ENCODE data around the gene FYB1. TPM values are rescaled to one million over a fixed set of nuclear protein-coding genes. Genes with fewer than 3 reads are reported as not detected.

The FYB1 gene
- total and polyA plus RNA-seq, 2 of the 8 experiments (the other 6 are each of a cell fraction or from before 2014, with no cell fraction given) = not detected

GRCh38 chr5:39076101-39076756 is 143.1 kb downstream of the FYB1 start:
- no peak for DNase-seq (ENCODE audit: low read depth in 1 of 2, low spot score in 2 of 2)
- Histone ChIP-seq H4K5ac (ENCODE audit: insufficient read length, low read depth, low read length) (no peak overlapping the region), H3K4me2 (ENCODE audit: insufficient read depth in 1 of 2, low read depth in 2 of 2, low read length in 2 of 2) (no peak overlapping the region), H4K8ac (ENCODE audit: extremely low read depth, insufficient read depth, low read length) (no peak overlapping the region), H4K20me1 (replicated peaks in 1 of 2; ENCODE audit: control insufficient read depth in 1 of 2, insufficient read depth in 2 of 2, low read length in 2 of 2) (no peaks in the 10 kb centered on the region), H2AK5ac (ENCODE audit: low read depth, low read length) (no peak overlapping the region), H4K91ac (replicated peaks; ENCODE audit: insufficient read length, low read length) (no peak overlapping the region), H3K4me3 (ENCODE audit: extremely low read depth in 1 of 4, insufficient read depth in 2 of 4, low read depth in 3 of 4, low read length in 4 of 4) (no peak overlapping the region), H3K36me3 (ENCODE audit: control insufficient read depth in 2 of 4, insufficient read depth in 4 of 4, low read length in 3 of 4) (no peaks in the 10 kb centered on the region), H2BK12ac (ENCODE audit: low read depth, low read length) (no peak overlapping the region), H2BK5ac (ENCODE audit: low read depth, low read length) (no peak overlapping the region), H3K4me1 (replicated peaks in 1 of 4; ENCODE audit: control insufficient read depth in 3 of 4, insufficient read depth in 4 of 4, low read length in 3 of 4) (no peaks in the 10 kb centered on the region; a peak in 1 of 7 replicates), H3K79me2 (ENCODE audit: control insufficient read depth in 1 of 2, insufficient read depth in 2 of 2, low read length in 2 of 2) (peaks cover 0 to 20% of the 10 kb centered on the region in 2 experiments; a peak in 3 of 4 replicates), H3K23ac (ENCODE audit: insufficient read length) (no peak overlapping the region), H3K27me3 (replicated peaks in 1 of 4; ENCODE audit: control insufficient read depth in 3 of 4, extremely low read depth in 1 of 4, insufficient read depth in 3 of 4, low read length in 3 of 4) (no peaks in the 10 kb centered on the region), H3K9ac (replicated peaks in 1 of 4; ENCODE audit: extremely low read depth in 1 of 4, low read depth in 3 of 4, low read length in 3 of 4) (no peak overlapping the region), H3K9me3 (ENCODE audit: insufficient read depth in 2 of 2, low read depth in 1 of 2, low read length in 1 of 2) (no peaks in the 10 kb centered on the region), H3K14ac (ENCODE audit: insufficient read length) (no peak overlapping the region), H3K18ac (ENCODE audit: extremely low read depth, low read length) (no peak overlapping the region), H2BK120ac (replicated peaks; ENCODE audit: low read depth, low read length) (no peak overlapping the region), H2BK15ac (ENCODE audit: low read length) (no peak overlapping the region), H3K27ac (ENCODE audit: low read depth, low read length) (no peak overlapping the region), H3K56ac (replicated peaks; ENCODE audit: insufficient read length, low read depth, low read length) (no peak overlapping the region), H3K4ac (replicated peaks; ENCODE audit: insufficient read length, low read depth, low read length) (no peak overlapping the region), H3K79me1 (ENCODE audit: low read depth, low read length) (no peaks in the 10 kb centered on the region), H2AFZ (ENCODE audit: low read length) (no peak overlapping the region), H3K23me2 (ENCODE audit: low read depth, low read length) (peaks cover 10% of the 10 kb centered on the region), H2BK20ac (ENCODE audit: low read length) (no peak overlapping the region)
- POLR2A ChIA-PET (ENCODE audit: partially characterized antibody) = no interaction called here
- WGBS, 2 experiments (ENCODE audit: extremely low coverage in 1 of 2, insufficient coverage in 1 of 2, insufficient read length in 1 of 2, insufficient replicate concordance in 2 of 2, low coverage in 1 of 2, low lambda C conversion rate in 2 of 2, missing lambda C conversion rate in 1 of 2) = 87 to 100% methylated on average over 1 to 6 of the region's 6 CpGs
- no peak for TF ChIP-seq SUZ12 (IDR thresholded peaks at IDR 0.05; ENCODE audit: low read length)
- no peak for TF ChIP-seq HDAC6 (IDR thresholded peaks at IDR 0.05; ENCODE audit: low read depth, low read length)
- no peak for TF ChIP-seq ASH2L (IDR thresholded peaks at IDR 0.05; ENCODE audit: low read length)
- TF ChIP-seq RBBP5 (IDR thresholded peaks at IDR 0.05; ENCODE audit: borderline replicate concordance, low read depth, low read length) = no peak
- no peak for TF ChIP-seq CTCF (IDR thresholded peaks at IDR 0.05; ENCODE audit: control extremely low read depth in 1 of 3, insufficient read depth in 1 of 3, low read depth in 1 of 3, low read length in 3 of 3)
- FAIRE-seq = no peak
- CTCF ChIA-PET (ENCODE audit: partially characterized antibody) = interaction anchor here (0.7 to 1.0 kb wide), 2 partner anchors 17 to 89 kb away, joined by 3 read pairs; no protein-coding TSS in a partner anchor

Measured in H1 (cell line).